NCI-H2171 treated with DMSO at 0.1 percent for 48 hours (cell line): ENCODE measurements around the gene ALG2.

Source experiments
- DNase-seq: peaks from one replicate; lab custom pipeline; 2025; lab: John Stamatoyannopoulos, UW

Gene ALG2

DNA sequence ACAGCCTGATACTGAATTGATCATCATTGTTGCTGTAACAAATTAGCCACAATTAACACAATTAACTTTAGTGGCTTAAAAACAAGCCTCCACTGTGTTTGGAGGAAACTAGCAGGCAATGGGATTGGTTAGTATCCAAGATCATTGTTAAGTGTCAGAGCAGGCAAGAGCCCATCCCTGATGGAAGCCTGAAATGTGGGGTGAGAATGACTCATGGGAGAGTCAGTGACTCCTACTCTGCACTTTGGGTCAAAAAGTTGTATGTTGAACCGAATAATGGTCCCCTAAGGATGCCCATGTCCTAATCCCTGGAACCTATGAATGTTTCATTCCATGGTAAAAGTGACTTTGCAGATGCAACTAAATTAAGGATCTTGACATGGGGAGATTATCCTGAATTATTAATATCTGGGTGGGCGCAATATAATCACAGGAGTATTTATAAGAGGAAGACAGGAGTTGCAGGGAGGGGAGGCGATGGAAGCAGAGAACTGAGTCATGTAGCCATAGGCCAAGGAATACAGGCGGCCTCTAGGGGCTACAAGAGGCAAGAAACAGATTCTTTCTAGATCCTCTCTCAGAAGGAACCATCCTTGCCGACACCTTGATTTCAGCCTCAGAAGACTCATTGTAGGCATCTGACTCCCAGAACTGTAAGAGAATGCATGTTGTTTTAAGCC, 28.8 kb downstream of the ALG2 start:
- DNase-seq = no peak

DNA sequence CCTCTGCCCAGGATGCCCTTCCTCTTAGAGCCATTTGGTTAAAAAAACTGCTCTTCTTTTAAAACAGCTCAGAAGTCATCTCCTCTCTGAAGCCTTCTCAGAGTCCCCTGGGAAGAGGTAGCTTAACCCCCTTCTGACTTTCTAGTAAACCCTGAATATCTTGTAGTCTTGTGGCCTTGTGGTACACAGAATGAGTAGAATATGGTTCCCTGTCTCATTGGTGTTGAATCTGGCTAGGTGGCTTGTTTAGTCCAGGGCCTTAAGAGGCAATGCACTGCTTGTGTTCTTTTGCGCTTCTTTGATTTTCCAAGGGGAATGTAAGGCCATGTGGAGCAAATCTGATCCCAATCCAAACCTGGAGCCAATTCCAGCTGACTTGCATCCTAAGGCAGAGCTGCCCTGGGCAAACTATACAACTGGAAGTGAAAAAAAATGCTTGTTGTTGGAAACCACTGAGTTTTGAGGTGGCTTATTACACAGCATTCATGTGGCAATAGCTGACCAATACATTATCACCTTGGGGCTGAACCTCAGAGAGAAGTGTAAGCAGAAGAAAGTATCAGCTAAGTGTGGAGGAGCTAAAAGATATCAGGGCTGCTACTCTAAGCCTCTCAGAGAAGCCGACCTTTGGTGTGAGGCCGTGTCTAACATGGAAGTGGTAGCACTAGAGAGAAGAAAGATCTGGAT, 31.0 kb downstream of the ALG2 start:
- no peak for DNase-seq

DNA sequence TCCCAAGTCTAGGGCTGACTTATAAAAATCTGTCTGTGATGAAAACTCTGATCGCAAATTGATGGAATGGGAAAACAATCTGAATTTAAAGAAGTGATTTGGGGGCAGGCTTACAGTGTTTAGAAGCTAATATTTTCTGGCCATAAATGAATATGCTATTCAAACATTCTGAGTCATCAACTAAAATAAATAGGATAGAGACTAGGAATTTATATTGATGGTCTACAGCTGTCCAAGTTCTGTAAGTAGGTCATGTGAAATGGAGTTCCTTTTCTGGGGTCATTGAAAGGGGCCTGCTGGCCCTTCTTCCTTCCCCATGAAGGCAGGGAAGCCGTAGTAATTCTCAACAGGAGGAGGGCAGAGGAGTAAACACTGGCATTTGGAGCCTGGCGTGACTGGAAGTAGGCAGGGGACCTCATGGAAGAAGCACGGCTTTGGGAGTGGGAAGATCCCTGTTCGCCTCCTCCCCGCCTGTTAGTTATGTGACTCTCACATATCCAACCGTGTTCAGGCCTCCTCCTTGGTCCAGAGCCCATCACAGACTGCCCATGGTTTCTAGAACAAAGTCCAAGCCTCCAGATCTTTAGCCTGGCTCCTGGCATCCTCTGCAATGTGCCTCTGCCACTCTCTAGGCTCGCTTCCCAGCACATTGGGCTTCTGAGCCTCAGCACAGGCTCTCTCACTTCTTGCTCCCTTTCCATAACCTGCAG, 31.7 kb downstream of the ALG2 start:
- no peak for DNase-seq

DNA sequence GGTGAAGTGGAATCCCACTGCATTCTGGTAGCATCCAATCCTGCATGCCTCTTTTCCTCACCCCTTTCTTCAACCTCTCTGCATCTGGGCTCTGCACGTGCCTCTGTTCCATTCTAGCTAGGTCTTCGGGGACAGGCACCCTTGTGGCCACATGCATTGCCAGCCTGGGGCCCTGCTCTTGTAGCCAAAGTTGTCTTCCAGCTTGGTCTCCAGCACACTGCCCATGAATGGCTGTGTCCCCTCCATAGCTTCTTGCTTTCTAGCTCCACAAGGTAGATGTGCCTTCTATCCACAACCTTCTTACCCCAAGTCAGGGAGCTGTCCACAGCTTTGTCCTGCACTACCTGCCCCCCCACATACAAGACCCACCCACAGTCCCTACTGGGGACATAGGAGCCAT, 32.6 kb downstream of the ALG2 start:
- DNase-seq = no peak

DNA sequence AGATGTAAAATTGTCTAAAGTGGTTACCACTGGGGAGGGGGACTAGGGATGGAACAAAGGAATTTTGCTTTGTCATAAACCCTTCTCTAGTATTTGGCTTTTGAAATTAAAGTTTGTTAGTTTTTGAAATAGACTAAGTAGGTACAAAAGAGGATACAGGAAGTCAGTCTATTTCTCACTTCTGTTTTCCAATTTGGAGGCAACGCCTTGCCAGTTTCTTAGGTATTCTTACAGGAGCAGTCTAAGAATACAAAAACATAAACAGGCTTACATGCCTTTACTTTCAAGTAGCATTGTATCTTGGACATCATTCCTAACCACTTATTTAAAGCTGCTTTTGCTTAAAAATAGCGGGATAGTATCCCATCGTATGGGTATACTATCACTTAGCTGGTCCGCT, 34.4 kb downstream of the ALG2 start:
- DNase-seq = no peak

DNA sequence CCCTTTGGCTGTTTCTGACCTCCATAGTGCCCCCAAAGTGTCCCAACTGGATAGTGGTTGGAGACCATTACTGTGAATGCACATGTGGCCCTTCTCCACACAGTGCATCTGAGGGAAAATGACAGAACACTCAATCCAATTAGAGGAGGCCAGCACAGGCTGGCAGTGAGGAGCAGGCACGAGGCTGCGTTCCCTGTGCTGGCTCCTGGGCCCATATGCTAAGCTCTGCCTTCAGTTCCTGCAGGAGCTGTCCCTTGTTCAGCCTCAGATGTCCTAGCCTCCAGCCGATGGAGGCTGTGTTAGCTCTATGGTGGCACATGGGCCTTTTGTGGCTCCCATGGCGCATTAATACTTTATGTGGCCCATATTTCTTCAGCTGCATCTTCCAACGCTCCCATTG, 35.8 kb downstream of the ALG2 start:
- DNase-seq = no peak

DNA sequence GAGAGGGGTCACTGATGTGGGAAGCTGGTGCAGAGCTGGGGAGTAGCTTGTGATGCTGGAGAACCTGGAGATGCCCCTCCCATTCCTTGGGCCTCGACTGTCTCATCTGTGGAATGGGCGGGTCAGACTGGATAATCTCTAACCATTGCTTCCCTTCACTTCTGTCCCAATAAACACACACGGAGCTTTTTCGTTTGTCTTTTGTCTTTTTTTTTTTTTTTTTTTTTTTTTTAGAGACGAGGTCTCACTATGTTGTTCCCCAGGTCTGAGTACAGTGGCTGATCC, 36.5 kb downstream of the ALG2 start:
- no peak for DNase-seq

DNA sequence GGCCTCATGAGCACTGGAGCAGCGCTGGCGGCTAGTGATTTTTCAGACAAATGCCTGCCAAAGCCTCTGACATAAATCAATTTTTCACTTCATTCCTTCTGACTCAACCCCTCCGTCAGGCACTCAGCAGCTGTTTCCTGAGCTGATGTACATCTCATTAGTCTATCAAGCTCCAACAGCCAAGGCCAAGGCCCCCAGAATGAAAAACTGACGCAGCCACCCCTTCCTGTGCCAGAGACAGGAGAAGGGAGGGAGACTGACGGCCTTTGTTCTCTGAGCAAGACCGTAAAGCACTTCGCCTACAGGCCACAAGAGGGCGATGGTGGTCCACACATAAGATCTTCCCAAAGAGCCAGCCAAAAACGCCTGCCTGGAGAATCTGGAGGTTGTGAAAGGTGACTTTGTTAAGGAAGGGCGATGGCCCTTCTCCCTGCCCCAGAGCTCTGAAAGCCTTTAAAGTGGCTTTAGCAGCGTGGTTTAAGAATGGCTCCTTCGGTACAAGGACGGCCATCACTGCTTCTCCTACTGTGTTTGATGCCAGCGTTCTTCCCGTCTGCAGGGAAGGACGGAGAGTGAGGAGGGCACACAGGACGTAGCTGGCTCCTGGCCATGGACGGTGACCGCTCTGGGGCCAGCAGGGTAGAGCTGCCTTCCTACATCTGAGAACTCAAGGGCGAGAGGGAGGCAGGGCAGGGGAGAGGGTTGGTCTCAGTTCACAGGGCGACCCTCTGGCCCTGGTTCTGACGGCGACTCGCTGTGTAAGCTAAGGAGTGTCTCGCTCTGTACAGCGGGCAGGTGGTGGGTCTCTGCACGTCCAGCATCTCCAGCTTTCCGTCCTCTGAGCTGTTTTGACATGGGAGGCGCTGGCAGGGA, 37.0 kb downstream of the ALG2 start:
- DNase-seq = peak; percentile 87

DNA sequence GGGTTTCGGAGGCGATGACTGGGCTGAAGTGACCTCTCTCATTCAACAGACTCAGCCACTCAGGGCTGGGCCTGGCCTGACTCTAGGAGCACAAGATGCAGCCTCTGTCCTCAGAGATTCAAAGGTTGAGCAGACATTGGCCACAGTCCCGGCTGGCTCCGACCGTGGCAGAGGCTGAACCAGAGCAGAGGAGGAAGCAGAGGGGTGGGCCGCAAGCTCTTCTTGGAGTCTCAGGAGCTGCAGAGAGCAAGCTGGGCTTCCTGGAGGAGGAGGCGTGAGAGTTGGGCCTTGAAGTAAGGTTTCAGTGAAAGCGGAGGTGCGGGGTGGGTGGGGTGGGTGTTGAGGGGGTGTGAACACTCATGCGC, 37.6 kb downstream of the ALG2 start:
- DNase-seq = no peak

DNA sequence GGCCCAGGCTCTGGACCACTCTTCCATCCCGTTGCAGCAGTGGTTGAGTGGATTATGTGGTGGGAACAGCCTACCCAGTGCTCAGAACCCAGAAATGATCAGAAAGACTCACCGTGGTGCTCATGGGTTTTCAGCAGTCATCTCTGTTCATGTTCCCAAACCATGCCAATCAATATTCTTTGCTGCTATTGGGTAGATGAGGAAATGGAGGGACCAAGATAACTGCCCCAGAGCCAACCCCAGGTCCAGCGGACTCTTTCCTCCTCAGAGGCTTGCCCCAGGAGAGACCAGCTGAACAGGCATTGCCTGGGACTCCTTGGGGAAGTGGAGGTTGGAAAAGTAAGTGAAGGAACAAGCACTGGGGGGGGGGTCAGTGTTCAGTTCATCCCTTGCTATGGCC, 38.1 kb downstream of the ALG2 start:
- DNase-seq = no peak

DNA sequence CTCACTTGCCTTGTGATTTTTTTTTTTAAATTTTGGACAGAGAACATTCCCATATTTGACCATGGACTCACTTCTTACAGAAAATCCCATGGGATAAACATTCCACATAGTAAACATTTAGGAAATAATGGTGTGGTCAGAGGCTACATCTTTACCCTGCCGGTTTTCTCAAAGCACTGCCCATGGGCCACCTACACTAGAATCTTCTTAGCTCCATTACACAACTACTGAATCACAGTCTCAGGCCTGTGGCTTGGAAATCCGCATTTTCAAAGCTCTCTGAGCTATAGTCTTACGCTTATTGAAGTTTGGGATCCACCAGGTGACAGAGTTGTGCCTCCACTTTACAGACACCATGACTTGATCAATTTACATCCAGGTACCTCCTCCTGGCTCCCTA, 39.4 kb downstream of the ALG2 start:
- no peak for DNase-seq

DNA sequence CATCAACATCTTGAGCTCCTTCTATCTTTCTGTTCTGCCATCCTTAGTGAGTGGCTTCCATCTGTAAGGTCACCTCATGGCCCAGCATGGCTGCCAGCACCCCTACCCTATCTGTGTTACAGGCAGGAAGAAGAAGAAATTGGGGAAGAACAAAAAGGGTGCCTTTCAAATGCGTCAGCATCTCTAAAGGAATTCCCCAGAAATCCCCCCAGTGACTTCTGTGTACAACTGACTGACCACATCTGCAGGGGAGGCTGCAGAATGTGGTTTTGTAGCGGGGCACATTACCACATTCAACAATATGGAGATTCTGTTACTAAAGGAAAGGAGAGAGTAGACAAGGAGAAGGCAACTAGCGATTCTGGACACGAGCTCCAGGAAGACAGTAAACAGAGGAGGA, 40.1 kb downstream of the ALG2 start:
- no peak for DNase-seq

DNA sequence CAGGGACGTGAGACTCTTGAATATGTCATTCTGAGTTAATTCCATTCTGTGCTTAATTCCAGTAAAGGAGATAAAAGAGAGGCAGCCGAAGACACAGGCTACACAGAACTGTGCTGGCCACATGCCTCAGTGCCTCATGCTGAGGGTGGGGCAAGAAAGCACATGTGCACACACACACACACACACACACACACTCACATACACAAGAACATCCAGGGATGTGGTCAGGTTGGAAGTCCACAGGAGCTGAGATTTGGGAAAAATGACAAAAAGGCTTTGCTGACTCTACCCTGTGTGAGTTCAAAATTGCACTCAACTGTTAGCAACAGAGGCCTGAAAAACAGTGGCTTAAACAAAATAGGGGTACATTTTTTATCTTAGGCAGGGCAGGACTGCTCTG, 40.5 kb downstream of the ALG2 start:
- DNase-seq = no peak

DNA sequence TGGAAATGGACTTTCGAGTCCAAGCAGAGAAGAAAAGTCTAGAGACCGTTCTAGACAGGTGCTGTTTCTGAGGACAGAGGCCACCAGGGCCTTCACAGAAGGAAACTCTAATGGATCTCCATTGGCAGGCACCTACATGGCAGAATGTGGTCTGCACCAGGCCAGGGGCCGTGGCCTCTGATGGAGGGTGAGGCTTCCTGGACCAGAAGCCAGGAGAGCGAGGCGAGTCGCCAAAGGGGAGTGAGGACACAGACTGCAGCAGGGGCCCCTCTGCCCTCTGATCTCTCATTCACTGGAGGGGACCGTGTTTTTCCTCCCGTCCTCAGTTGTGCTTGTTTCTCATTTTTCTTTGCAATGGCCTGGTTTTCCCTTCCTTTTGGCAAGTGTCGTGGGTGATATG, 41.1 kb downstream of the ALG2 start:
- DNase-seq = no peak

DNA sequence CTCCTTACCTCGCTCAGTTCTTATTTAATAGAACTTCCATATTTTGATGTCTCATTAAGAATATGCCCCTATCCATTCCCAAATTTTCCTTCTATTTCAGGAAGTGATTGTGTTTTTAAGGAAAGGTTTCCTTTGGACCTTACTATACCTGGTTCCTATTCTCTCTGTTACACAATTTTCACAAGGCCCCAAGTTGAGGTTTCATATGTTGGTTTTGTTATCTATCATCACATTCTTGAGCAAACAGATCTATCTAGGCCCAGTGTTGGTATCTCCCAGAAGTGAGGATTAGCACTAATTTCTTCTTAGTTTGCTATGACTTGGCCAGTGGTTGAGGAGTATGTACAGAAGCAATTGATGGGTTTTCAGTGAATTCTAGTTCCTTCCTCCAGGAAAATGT, 41.5 kb downstream of the ALG2 start:
- no peak for DNase-seq

DNA sequence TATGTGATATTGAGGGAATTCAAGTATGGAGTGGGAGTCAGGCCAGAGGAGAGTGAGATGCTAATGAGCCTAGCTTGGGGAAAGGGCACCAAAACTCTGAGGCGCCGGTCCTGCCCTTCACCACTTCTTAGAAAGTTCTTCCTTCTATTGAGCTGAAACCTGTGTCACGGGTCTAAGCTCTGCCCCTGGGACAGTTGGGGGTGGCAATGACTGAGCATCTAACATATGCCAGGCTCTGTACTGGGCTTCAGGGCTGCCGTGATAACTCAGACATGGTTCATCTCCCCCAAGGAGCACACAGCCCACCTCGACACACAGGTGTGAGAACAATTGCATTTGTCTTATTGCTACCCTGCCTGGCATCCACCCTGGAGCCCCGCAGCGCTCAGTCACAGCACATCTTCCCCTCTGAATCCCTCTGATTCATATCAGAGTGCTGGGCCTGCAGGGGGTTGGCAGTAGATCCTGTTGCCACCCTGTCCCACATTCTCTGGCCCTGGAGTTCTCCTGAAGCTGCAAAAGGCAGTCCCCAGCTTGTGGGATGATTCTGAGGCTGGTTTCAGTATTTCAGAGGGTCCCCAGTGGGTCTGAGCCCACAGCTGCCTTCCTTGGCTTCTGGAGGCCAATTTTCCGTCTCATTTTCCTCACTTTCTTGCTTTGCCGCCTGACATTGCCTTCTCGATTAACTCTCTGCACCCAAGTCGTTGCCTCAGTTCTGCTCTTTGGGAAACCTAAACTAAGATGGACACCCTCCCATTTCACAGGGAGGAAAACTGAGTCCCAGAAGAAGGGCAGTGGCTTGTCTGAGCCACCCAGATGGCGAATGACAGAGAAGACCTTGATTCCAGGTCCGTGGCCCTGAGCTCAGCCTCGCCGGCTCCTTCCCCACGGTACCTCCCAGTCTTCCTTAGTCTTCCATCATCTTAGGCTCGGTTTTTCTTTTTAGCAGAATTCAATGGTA, 42.5 kb downstream of the ALG2 start:
- DNase-seq = no peak

DNA sequence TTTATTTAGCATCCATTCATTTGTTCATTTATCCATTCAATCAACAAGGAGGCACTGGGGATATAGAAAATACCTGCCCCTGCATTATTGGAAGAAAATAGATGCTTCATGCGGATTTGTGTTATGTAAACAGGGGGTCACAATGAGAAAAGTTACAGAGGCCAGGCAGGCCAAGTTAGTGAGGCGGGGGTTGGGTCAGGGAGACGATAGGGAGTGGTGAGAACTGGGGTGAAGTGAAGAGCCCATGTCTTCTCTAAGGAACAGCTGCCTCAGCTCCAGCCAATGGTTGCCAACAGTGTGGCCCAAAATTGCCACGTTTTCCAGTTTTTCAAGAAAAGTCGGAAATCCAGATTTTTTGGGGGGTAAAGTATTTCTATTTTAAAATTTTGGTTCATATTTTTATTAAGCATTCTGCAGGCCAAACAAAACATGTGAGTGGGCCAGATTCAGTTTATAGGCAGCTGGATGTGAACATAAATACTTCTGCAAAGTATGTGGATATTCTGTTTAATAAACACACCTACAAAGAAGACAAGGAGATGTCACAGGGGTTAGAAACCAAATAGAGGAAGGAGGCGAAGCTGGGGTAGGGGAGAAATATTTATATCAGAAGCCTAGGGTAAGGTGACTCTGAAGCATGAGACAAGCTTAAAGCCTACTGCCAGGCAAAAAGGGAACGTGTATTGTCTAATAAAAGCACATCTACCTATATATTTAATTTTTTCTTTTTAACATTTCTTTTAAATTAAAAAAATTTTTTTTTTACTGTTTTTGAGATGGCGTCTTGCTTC, 44.0 kb downstream of the ALG2 start:
- no peak for DNase-seq

DNA sequence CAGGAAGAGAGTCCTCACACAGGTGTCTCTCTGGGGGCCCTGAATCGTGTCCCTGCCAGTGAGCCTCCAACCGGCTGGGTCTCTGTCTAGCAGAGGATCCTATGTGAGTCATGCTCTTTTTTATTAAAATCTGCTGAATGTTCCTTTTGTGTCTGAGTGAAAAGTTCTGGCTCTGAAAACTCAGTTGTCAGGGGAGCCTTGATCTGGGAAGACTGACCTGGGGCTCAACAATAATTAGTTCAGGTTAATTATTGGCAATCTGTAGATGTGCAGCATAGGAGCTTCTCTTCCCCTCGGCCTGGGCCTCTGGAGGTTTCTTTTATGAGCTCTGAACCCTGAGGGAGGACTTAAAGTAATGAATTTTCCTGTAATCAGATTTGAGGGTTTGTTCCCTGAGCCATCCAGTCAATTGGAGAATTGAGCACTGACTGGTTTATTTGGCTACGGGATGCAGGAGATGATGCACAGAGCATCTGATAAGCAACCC, 45.2 kb downstream of the ALG2 start:
- peak; percentile 6 for DNase-seq

DNA sequence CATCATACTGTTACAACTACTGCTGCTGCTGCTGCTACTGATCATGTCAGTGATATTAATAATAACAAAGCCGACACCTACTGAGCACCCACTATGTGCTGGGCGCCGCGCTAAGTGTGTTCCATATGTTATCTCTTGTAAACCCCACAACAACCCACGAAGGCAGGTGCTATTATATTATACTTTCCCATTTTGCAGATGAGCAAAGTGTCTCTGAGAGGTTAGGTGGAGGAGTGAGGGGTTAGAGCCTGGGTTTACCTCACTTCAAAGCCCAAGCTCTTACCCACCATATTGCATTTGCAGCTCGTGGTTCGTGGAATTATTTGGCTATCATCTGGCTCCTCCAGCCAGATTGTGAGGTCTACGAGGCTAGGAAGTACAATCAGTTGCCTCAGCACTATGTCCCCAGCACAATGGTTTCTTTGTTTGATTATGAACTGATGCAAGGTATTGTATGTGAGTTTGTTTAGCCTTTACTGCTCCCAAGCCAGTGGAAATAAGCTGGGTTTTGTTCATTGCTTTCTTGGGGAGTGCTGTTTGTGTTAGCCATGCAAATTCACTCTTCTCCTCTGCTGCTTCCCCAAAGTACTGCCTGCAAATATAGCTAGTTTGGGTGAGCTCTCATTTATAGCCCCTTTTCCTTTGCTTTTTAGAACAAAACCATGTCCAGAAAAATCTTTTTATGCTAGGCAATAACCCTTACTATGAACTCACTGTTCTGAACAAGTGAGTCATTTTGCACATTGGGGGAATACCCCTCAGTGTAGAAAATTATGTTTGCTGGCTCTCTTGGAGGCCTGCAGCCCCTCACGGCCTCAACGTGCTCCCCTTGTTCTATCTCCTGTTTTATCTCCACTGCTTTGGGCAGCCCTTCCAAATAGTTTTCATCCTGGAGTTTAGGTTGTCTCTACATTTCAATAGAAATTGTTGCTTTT, 47.9 kb downstream of the ALG2 start:
- peak; percentile 19 for DNase-seq
